ENCODE measurements around the gene PPIF.

DNA sequence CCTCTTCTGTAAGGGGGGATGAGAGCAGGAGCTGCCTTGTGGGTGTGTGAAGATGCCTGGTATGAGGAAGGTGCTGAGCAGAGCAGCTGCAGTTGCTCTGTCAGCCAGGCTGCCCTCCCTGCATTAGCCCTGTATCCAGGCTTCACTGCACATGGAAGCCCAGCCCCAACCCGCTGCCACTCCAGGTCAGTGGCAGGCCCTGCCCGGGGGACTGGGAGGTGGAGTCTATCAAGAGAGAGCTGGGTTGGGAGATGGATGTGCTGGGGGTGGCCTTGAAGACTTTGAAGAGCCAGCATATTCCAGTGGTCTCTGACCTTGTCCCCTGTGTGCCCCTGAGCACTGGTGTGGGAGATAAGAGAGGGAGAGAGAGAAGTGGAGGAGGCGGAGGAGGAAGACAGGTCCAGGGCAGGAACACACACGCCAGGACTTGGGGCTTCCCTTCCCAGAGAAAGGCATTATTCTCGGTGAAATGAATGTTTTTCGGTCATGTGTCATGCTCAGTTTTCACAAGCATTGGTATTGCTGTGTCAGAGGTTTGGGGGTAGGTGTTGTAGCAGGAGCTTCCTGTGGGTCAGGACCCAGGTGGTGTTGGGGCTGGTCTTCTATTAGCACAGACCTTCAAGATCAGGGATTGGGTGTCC is 2.6 kb downstream of the PPIF start:
- TF ChIP-seq, protein P1, sequence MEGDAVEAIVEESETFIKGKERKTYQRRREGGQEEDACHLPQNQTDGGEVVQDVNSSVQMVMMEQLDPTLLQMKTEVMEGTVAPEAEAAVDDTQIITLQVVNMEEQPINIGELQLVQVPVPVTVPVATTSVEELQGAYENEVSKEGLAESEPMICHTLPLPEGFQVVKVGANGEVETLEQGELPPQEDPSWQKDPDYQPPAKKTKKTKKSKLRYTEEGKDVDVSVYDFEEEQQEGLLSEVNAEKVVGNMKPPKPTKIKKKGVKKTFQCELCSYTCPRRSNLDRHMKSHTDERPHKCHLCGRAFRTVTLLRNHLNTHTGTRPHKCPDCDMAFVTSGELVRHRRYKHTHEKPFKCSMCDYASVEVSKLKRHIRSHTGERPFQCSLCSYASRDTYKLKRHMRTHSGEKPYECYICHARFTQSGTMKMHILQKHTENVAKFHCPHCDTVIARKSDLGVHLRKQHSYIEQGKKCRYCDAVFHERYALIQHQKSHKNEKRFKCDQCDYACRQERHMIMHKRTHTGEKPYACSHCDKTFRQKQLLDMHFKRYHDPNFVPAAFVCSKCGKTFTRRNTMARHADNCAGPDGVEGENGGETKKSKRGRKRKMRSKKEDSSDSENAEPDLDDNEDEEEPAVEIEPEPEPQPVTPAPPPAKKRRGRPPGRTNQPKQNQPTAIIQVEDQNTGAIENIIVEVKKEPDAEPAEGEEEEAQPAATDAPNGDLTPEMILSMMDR (conservative IDR thresholded peaks at IDR 0.05; ENCODE audit: low read length): no peak
- no peak for TF ChIP-seq EZH2phosphoT487 (IDR thresholded peaks at IDR 0.05; ENCODE audit: borderline replicate concordance, low read depth, low read length)
